ENCODE measurements around the gene SOWAHA. TPM values are rescaled to one million over a fixed set of nuclear protein-coding genes. Genes with fewer than 3 reads are reported as not detected.

The SOWAHA gene
- total and polyA plus RNA-seq, 2 donors (not counting 3 experiments of a cell fraction or from before 2014, with no cell fraction given), result not detected

GRCh38 chr5:132764671-132765238 lies 48.3 kb upstream of the SOWAHA start:
- FAIRE-seq (no peak), DNase-seq (ENCODE audit: low read depth, low spot score) (no peak)
- no peak for TF ChIP-seq EZH2 (IDR thresholded peaks at IDR 0.05; ENCODE audit: borderline replicate concordance, low read depth, low read length, severe bottlenecking)
- TF ChIP-seq, protein P1, sequence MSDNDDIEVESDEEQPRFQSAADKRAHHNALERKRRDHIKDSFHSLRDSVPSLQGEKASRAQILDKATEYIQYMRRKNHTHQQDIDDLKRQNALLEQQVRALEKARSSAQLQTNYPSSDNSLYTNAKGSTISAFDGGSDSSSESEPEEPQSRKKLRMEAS (IDR thresholded peaks at IDR 0.05; ENCODE audit: insufficient read depth, insufficient read length), result no peak
- TF ChIP-seq POLR2A (IDR thresholded peaks at IDR 0.05; ENCODE audit: low read depth, low read length), result no peak
- no peak for TF ChIP-seq FOS (IDR thresholded peaks at IDR 0.05; ENCODE audit: borderline replicate concordance, insufficient read depth, low read length)
- no peak for TF ChIP-seq POLR2AphosphoS5 (IDR thresholded peaks at IDR 0.05; ENCODE audit: insufficient read depth, low read depth, low read length)
- TF ChIP-seq MYC (IDR thresholded peaks at IDR 0.05; ENCODE audit: low read depth, low read length), result no peak
- TF ChIP-seq JUN (IDR thresholded peaks at IDR 0.05; ENCODE audit: borderline replicate concordance, insufficient read depth, insufficient read length, low read depth), result no peak
- no peak for TF ChIP-seq GATA2 (IDR thresholded peaks at IDR 0.05; ENCODE audit: insufficient read depth, insufficient read length, low read depth, low read length)
- TF ChIP-seq, protein P2, sequence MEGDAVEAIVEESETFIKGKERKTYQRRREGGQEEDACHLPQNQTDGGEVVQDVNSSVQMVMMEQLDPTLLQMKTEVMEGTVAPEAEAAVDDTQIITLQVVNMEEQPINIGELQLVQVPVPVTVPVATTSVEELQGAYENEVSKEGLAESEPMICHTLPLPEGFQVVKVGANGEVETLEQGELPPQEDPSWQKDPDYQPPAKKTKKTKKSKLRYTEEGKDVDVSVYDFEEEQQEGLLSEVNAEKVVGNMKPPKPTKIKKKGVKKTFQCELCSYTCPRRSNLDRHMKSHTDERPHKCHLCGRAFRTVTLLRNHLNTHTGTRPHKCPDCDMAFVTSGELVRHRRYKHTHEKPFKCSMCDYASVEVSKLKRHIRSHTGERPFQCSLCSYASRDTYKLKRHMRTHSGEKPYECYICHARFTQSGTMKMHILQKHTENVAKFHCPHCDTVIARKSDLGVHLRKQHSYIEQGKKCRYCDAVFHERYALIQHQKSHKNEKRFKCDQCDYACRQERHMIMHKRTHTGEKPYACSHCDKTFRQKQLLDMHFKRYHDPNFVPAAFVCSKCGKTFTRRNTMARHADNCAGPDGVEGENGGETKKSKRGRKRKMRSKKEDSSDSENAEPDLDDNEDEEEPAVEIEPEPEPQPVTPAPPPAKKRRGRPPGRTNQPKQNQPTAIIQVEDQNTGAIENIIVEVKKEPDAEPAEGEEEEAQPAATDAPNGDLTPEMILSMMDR (IDR thresholded peaks at IDR 0.05; ENCODE audit: extremely low read depth in 1 of 2, insufficient read depth in 1 of 2, low read depth in 1 of 2, low read length in 2 of 2), result no peak
- intact Hi-C loops (cut with micrococcal nuclease) (no loop called here), dilution Hi-C loops (cut with MboI; ENCODE audit: extremely low pct_ligation_motif_present, low sequenced_read_pairs) (no loop called here)
- CTCF ChIA-PET, result interaction anchor here (1.2 to 2.2 kb wide), 2 partner anchors 10 to 49 kb away, joined by 3 to 5 read pairs; no protein-coding TSS in a partner anchor
- no peaks in the 10 kb centered on the region for H3K9me1 ChIP-seq (replicated peaks; ENCODE audit: control insufficient read depth, extremely low read depth, insufficient read depth, low read length)
- no peaks in the 10 kb centered on the region for H3K9me3 ChIP-seq (replicated peaks; ENCODE audit: control insufficient read depth, insufficient read depth, low read length)
- no TSS peak for BruUV-seq (replicated peaks)
- H3K9ac ChIP-seq (replicated peaks; ENCODE audit: extremely low read depth, insufficient read depth, low read length), result no peak overlapping the region
- H3K36me3 ChIP-seq (ENCODE audit: control insufficient read depth in 2 of 2, extremely low read depth in 1 of 2, insufficient read depth in 2 of 2, low read length in 2 of 2), result peaks cover 2 to 28% of the 10 kb centered on the region in 2 experiments
- H2AFZ ChIP-seq (ENCODE audit: low read depth, low read length), result no peak overlapping the region
- H4K20me1 ChIP-seq (replicated peaks; ENCODE audit: control insufficient read depth, extremely low read depth, insufficient read depth, low read length), result no peaks in the 10 kb centered on the region
- H3K4me2 ChIP-seq (ENCODE audit: insufficient read depth, low read length), result no peak overlapping the region
- peaks cover 19% of the 10 kb centered on the region for H3K79me2 ChIP-seq (ENCODE audit: control insufficient read depth, insufficient read depth, low read length)
- peaks cover 12% of the 10 kb centered on the region for H3K4me1 ChIP-seq (ENCODE audit: control insufficient read depth, extremely low read depth, insufficient read depth, low read length)
- POLR2A ChIA-PET, result no interaction called here
- no peaks in the 10 kb centered on the region for H3K27me3 ChIP-seq (ENCODE audit: control insufficient read depth in 2 of 2, insufficient read depth in 2 of 2, low read length in 2 of 2)
- H3K27ac ChIP-seq (ENCODE audit: insufficient read depth, low read depth, low read length), result no peak overlapping the region
- H3K4me3 ChIP-seq (replicated peaks in 1 of 3; ENCODE audit: insufficient read depth in 1 of 3, low read depth in 1 of 3, low read length in 3 of 3), result no peak overlapping the region

Measured in endothelial cell of umbilical vein (primary cell).